Thyroid gland (tissue), 4 donors: Measurements from ENCODE around the gene TTC33.

Experiments
- POLR2A ChIP-seq, 2 donors: fragments of 450-650 bp; IDR thresholded peaks; one replicate each; pipeline ENCODE4 v1.6.1; 2017; ENCODE audit warnings: antibody characterized with exemption in 2 of 2, mild to moderate bottlenecking in 2 of 2, moderate library complexity in 1 of 2
- TF ChIP-seq, protein P1 (sequence below), 6 experiments: fragments of 200-600 bp in 3 of 6; fragments of 450-650 bp in 3 of 6; sonication (generic) in 3 of 6; IDR thresholded peaks; one replicate each; pipeline ENCODE4 v1.5.1; 2016 to 2019; ENCODE audit warnings: antibody characterized with exemption in 6 of 6, mild to moderate bottlenecking in 2 of 6, inconsistent platforms in 1 of 6, moderate library complexity in 1 of 6

DNA sequence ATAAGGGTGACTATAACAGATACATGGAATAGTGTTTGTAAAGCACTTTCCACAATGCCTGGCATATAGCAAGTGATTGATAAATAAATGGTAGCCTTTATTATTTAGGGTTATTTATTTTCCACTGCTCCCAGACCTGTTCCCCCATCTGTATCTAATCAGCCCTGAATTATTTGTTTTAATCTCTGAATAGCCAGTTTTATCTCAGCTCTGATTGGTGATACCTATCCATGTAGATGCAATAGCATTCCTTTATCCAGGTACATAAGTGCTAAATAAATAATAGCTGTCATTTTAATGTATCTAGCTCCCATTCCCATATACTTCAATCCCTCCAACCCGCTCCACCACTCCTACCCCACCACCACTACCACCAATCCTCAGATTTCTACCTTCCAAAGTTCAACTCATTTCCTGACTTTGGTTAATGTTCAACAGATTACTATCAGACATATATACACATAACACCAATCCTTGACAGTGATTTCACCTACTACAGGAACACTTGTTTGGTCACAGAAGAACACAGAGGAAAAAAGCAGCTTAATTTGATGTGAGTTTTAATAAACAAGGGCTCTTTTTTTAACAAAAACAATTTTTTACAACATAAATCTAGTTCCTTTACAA is 28.4 kb upstream of the TTC33 start:
- TF ChIP-seq, protein P1, sequence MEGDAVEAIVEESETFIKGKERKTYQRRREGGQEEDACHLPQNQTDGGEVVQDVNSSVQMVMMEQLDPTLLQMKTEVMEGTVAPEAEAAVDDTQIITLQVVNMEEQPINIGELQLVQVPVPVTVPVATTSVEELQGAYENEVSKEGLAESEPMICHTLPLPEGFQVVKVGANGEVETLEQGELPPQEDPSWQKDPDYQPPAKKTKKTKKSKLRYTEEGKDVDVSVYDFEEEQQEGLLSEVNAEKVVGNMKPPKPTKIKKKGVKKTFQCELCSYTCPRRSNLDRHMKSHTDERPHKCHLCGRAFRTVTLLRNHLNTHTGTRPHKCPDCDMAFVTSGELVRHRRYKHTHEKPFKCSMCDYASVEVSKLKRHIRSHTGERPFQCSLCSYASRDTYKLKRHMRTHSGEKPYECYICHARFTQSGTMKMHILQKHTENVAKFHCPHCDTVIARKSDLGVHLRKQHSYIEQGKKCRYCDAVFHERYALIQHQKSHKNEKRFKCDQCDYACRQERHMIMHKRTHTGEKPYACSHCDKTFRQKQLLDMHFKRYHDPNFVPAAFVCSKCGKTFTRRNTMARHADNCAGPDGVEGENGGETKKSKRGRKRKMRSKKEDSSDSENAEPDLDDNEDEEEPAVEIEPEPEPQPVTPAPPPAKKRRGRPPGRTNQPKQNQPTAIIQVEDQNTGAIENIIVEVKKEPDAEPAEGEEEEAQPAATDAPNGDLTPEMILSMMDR (IDR thresholded peaks at IDR 0.05), result no peak
- no peak for TF ChIP-seq POLR2A (IDR thresholded peaks at IDR 0.05)
